ENCODE results near the gene IGF2BP2.

- no peak for TF ChIP-seq CTCF (IDR thresholded peaks at IDR 0.05; ENCODE audit: poor library complexity)
- TF ChIP-seq EZH2 (IDR thresholded peaks at IDR 0.05; ENCODE audit: borderline replicate concordance): no peak
- no peak for TF ChIP-seq EZH2phosphoT487 (IDR thresholded peaks at IDR 0.05; ENCODE audit: low read depth, severe bottlenecking, unreplicated experiment)
Measured at GRCh38 chr3:185813205-185813604, 11.6 kb downstream of the IGF2BP2 start.

Data from hepatocyte (in vitro differentiated cells).